Hepatocyte (in vitro differentiated cells): ENCODE results near the gene LHFPL2.

Source experiments
- CTCF ChIP-seq: fragments of 200-600 bp; sonication (generic); IDR thresholded peaks from 2 replicates; pipeline ENCODE4 v1.5.1; 2016; ENCODE audit warnings: antibody characterized with exemption, mild to moderate bottlenecking; ENCODE audit not compliant: poor library complexity
- EZH2 ChIP-seq: fragments of 200-600 bp; sonication (generic); IDR thresholded peaks from 2 replicates; pipeline ENCODE4 v1.6.1; 2016; ENCODE audit warnings: antibody characterized with exemption, mild to moderate bottlenecking, borderline replicate concordance
- EZH2phosphoT487 ChIP-seq: fragments of 200-600 bp; sonication (generic); IDR thresholded peaks from one replicate; pipeline ENCODE4 v1.6.1; 2018; ENCODE audit warnings: antibody characterized with exemption, mild to moderate bottlenecking, low read depth, moderate library complexity; ENCODE audit not compliant: unreplicated experiment, severe bottlenecking

GRCh38 chr5:78677777-78678668, 29.5 kb upstream of the LHFPL2 start:
- TF ChIP-seq CTCF, result no peak
- no peak for TF ChIP-seq EZH2phosphoT487
- no peak for TF ChIP-seq EZH2
